PC-3 (cell line): ENCODE measurements around the gene IRX1. TPM values are rescaled to one million over a fixed set of nuclear protein-coding genes. Genes with fewer than 3 reads are reported as not detected.

Source experiments
- ATAC-seq: fragments of 200-7000 bp; cut with Tn5 transposase; 2 replicates; pipeline ENCODE4 v1.9.1; 2020; ENCODE audit warnings: mild to moderate bottlenecking, moderate library complexity
- BruUV-seq: library from RNA; stranded (reverse); fragments of 400-500 nt; replicated peaks from 2 replicates; lab custom pipeline; 2021; lab: Mats Ljungman, UMichigan
- CTCF ChIA-PET: fragments of 300-600 bp; sonication (Branson Sonifier 250); formaldehyde crosslinking; loops from one replicate; lab custom pipeline; 2022; ENCODE audit warnings: antibody characterized with exemption; lab: Charles Lee
- POLR2A ChIA-PET: fragments of 300-600 bp; sonication (Branson Sonifier 250); formaldehyde crosslinking; loops from one replicate; lab custom pipeline; 2022; ENCODE audit warnings: antibody characterized with exemption; ENCODE audit not compliant: unreplicated experiment; lab: Charles Lee
- DNase-seq: peaks from one replicate; pipeline ENCODE4 v3.0.0-alpha.2; 2015
- H2AFZ ChIP-seq: fragments of 300-600 bp; sonication (generic); 2 replicates; pipeline ENCODE4 v1.6.0; 2016; ENCODE audit warnings: antibody characterized with exemption, low read length
- H3F3A ChIP-seq: fragments of 300-600 bp; sonication (generic); one replicate; pipeline ENCODE4 v1.6.0; 2017; ENCODE audit warnings: antibody characterized with exemption, low read length, control low read depth, mild to moderate bottlenecking; ENCODE audit not compliant: unreplicated experiment
- H3K27ac ChIP-seq: fragments of 300-600 bp; sonication (generic); 2 replicates; pipeline ENCODE4 v1.5.1; 2016; ENCODE audit warnings: mild to moderate bottlenecking, low read length
- H3K27me3 ChIP-seq: fragments of 300-600 bp; sonication (generic); 2 replicates; pipeline ENCODE4 v1.6.1; 2016; ENCODE audit warnings: low read length, mixed read lengths
- H3K36me3 ChIP-seq: fragments of 300-600 bp; sonication (generic); 2 replicates; pipeline ENCODE4 v1.6.1; 2016; ENCODE audit warnings: low read depth, mixed run types, low read length, mixed read lengths
- H3K4me1 ChIP-seq: fragments of 300-600 bp; sonication (generic); 2 replicates; pipeline ENCODE4 v1.5.1; 2016; ENCODE audit warnings: low read length; ENCODE audit not compliant: insufficient read depth
- H3K4me2 ChIP-seq: fragments of 300-600 bp; sonication (generic); 2 replicates; pipeline ENCODE4 v1.6.0; 2016; ENCODE audit warnings: low read length
- H3K4me3 ChIP-seq: fragments of 300-600 bp; sonication (generic); 2 replicates; pipeline ENCODE4 v1.5.1; 2016; ENCODE audit warnings: mild to moderate bottlenecking, low read length, mixed read lengths
- H3K79me2 ChIP-seq: fragments of 300-600 bp; sonication (generic); 2 replicates; pipeline ENCODE4 v1.6.1; 2017; ENCODE audit warnings: low read length, mixed read lengths
- H3K9ac ChIP-seq: fragments of 300-600 bp; sonication (generic); 2 replicates; pipeline ENCODE4 v1.6.0; 2016; ENCODE audit warnings: mild to moderate bottlenecking, low read length
- H3K9me2 ChIP-seq: fragments of 300-600 bp; sonication (generic); replicated peaks from 2 replicates; pipeline ENCODE4 v1.6.1; 2016; ENCODE audit warnings: mixed run types, low read length, mixed read lengths
- H3K9me3 ChIP-seq: fragments of 300-600 bp; sonication (generic); 2 replicates; pipeline ENCODE4 v1.6.1; 2016; ENCODE audit warnings: low read length, mixed read lengths
- H4K20me1 ChIP-seq: fragments of 300-600 bp; sonication (generic); 2 replicates; pipeline ENCODE4 v1.6.1; 2016; ENCODE audit warnings: low read length, mixed read lengths
- CTCF ChIP-seq: fragments of 300-600 bp; sonication (generic); conservative IDR thresholded peaks from 2 replicates; pipeline ENCODE4 v1.5.1; 2017; ENCODE audit warnings: antibody characterized with exemption, low read depth, mild to moderate bottlenecking, low read length
- EZH2 ChIP-seq: fragments of 300-600 bp; sonication (generic); IDR thresholded peaks from one replicate; pipeline ENCODE4 v1.6.1; 2017; ENCODE audit warnings: antibody characterized with exemption, mild to moderate bottlenecking, low read length; ENCODE audit not compliant: unreplicated experiment
- EZH2phosphoT487 ChIP-seq: fragments of 300-600 bp; sonication (generic); IDR thresholded peaks from 2 replicates; pipeline ENCODE4 v1.6.1; 2018; ENCODE audit warnings: mild to moderate bottlenecking, antibody characterized with exemption, low read length, borderline replicate concordance
- intact Hi-C: fragments of 100-400 bp; cut with micrococcal nuclease; formaldehyde crosslinking; loops from 2 replicates; pipeline ENCODE4 v1.9.0; 2023
- total RNA-seq: library from RNA; depleted of rRNA; stranded (reverse); fragments of >200 nt; gene quantifications from 2 replicates; pipeline ENCODE4 v1.2.3, GENCODE V29; 2014

Gene IRX1
- total RNA-seq, 1 experiment from 2014 or later: not detected

- ChIA-PET CTCF (no interaction called here), POLR2A (no interaction called here)
These were observed 4.8 kb downstream of the IRX1 start for GRCh38 chr5:3600106-3601060.

GRCh38 chr5:3601061-3601710 lies 5.6 kb downstream of the IRX1 start:
- CTCF ChIA-PET: no interaction called here
- no peaks in the 10 kb centered on the region for H3K4me1 ChIP-seq
- no peaks in the 10 kb centered on the region for H3K79me2 ChIP-seq
- ATAC-seq (no peak), DNase-seq (no peak)
- H4K20me1 ChIP-seq: no peaks in the 10 kb centered on the region
- no peak overlapping the region for H3K9ac ChIP-seq
- no peaks in the 10 kb centered on the region for H3K9me2 ChIP-seq
- no TSS peak for BruUV-seq
- H3K4me3 ChIP-seq: no peak overlapping the region
- intact Hi-C loops: no loop called here
- H3K27ac ChIP-seq: no peak overlapping the region
- H3K4me2 ChIP-seq: no peak overlapping the region
- no peak for TF ChIP-seq EZH2phosphoT487
- TF ChIP-seq EZH2: no peak
- TF ChIP-seq CTCF: no peak
- H3F3A ChIP-seq: no peaks in the 10 kb centered on the region
- POLR2A ChIA-PET: no interaction called here
- H3K27me3 ChIP-seq: no peaks in the 10 kb centered on the region
- no peaks in the 10 kb centered on the region for H3K36me3 ChIP-seq
- 0 out of 2 replicates have a peak, but pooled peaks cover 6% of the 10 kb centered on the region for H3K9me3 ChIP-seq
- no peak overlapping the region for H2AFZ ChIP-seq

More at GRCh38 chr5:3600106-3601060, 4.8 kb downstream of the IRX1 start:
- no peaks in the 10 kb centered on the region for H3K9me3 ChIP-seq
- intact Hi-C loops: no loop called here
- H4K20me1 ChIP-seq: no peaks in the 10 kb centered on the region
- no peak for TF ChIP-seq EZH2phosphoT487
- no peak for TF ChIP-seq EZH2
- TF ChIP-seq CTCF: no peak
- no peak overlapping the region for H3K9ac ChIP-seq
- H3K36me3 ChIP-seq: no peaks in the 10 kb centered on the region
- BruUV-seq: no TSS peak
- no peaks in the 10 kb centered on the region for H3K9me2 ChIP-seq
- no peak overlapping the region for H3K27ac ChIP-seq
- no peaks in the 10 kb centered on the region for H3K79me2 ChIP-seq
- ATAC-seq (no peak), DNase-seq (no peak)
- H3K4me1 ChIP-seq: no peaks in the 10 kb centered on the region
- no peak overlapping the region for H3K4me3 ChIP-seq
- H3K4me2 ChIP-seq: no peak overlapping the region
- no peaks in the 10 kb centered on the region for H3K27me3 ChIP-seq
- H3F3A ChIP-seq: no peaks in the 10 kb centered on the region
- no peak overlapping the region for H2AFZ ChIP-seq
